Right lobe of liver (tissue), 6 donors: ENCODE measurements around the gene MAP1B. TPM values are rescaled to one million over a fixed set of nuclear protein-coding genes. Genes with fewer than 3 reads are reported as not detected.
A peak's percentile ranks its signal among the peaks of the same experiment; 100 is the strongest.

ENCODE experiments used
- ATAC-seq, 4 donors: fragments of 200-7000 bp; cut with Tn5 transposase; one replicate each; pipeline ENCODE4 v1.9.1; 2020; ENCODE audit warnings: mild to moderate bottlenecking in 4 of 4, moderate library complexity in 4 of 4
- DNase-seq, 3 donors: peaks; one replicate each; pipeline ENCODE4 v3.0.0-alpha.2; 2020
- H3K27ac ChIP-seq, 3 donors: fragments of 200-600 bp; one replicate each; pipeline ENCODE4 v1.8.0; 2022
- H3K27me3 ChIP-seq, 2 donors: fragments of 200-600 bp; one replicate each; pipeline ENCODE4 v1.8.0; 2022
- H3K36me3 ChIP-seq, 4 donors: fragments of 200-600 bp; sonication (generic) in 1 of 4; one replicate each; pipeline versions ENCODE4 v1.5.1 to v1.8.0; 2017 to 2022; ENCODE audit warnings: control low read depth in 1 of 4
- H3K4me1 ChIP-seq, 4 donors: fragments of 200-600 bp; sonication (generic) in 1 of 4; one replicate each; pipeline versions ENCODE4 v1.5.1 to v1.8.0; 2017 to 2022; ENCODE audit warnings: control low read depth in 1 of 4
- H3K4me3 ChIP-seq, 3 donors: fragments of 200-600 bp; one replicate each; pipeline ENCODE4 v1.8.0; 2022
- H3K9me3 ChIP-seq, 4 donors: fragments of 200-600 bp; sonication (generic) in 1 of 4; one replicate each; pipeline versions ENCODE4 v1.5.1 to v1.8.0; 2017 to 2022; ENCODE audit warnings: control low read depth in 1 of 4
- POLR2A ChIP-seq: fragments of 450-650 bp; IDR thresholded peaks from one replicate; pipeline ENCODE4 v1.6.1; 2017; ENCODE audit warnings: antibody characterized with exemption, mild to moderate bottlenecking
- WGBS: methylation state at CpG from one replicate; pipeline ENCODE4 v1.1.6; 2018; ENCODE audit warnings: low coverage, low lambda C conversion rate; ENCODE audit not compliant: insufficient coverage; ENCODE audit errors: missing lambda C conversion rate; 5-methylcytosine and 5-hydroxymethylcytosine counted together
- intact Hi-C, 2 donors: fragments of 100-400 bp; cut with DNase I; formaldehyde crosslinking; loops; one replicate each; pipeline versions ENCODE4 v1.11.2 to v1.14.1; 2022
- total RNA-seq, 6 experiments: library from RNA; depleted of rRNA in 2 of 6; stranded (reverse); fragments of >200 nt in 2 of 6; fragmentation: NEBNext Ultra II Directional in 3 of 6; extraction: Animal tissue kit (Norgen Biotek cat#: 25700) in 3 of 6; gene quantifications; one replicate each; pipeline versions ENCODE4 v1.1.0 to v1.2.4, GENCODE V29; 2016 to 2023
- TF ChIP-seq, protein P1 (sequence below), 4 donors: fragments of 200-600 bp in 3 of 4; fragments of 450-650 bp in 1 of 4; IDR thresholded peaks; one replicate each; pipeline versions ENCODE4 v1.5.1 to v1.8.0; 2016 to 2022; ENCODE audit warnings: antibody characterized with exemption in 4 of 4, mild to moderate bottlenecking in 2 of 4
- donor health status: DM: no; HTN: yes; CAD: no.
- donor health status: DM: no; HTN: no; CAD: no.
- donor health status: DM: no; HTN: no; CAD: no.
- donor health status: DM: no; HTN: yes; CAD: no.
- donor health status: DM: no; HTN: yes; CAD: no.

Gene MAP1B
- total RNA-seq, 6 experiments from 2014 or later: 2.4 to 14.0 (median 5.3) TPM

DNA sequence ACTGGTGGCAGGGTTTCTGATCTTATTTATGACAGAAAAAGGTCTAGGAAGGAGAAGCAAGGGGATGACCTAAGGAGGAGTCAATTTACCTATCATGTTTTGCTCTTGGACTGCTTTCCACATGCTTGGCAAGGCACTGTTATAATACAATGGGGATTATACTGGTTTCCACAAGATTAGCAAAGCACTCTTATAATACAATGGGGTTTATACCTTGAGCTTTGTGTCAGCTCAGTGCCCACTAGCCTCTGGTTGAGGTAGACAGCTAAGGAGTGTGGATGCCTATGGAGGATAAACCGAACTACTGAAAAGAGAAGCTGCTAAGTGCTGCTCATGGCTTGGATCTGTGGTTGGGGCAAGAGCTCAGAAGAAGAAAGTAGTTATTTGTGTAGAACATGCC lies 144.1 kb downstream of the MAP1B start:
- no peak for TF ChIP-seq POLR2A
- TF ChIP-seq, protein P1, sequence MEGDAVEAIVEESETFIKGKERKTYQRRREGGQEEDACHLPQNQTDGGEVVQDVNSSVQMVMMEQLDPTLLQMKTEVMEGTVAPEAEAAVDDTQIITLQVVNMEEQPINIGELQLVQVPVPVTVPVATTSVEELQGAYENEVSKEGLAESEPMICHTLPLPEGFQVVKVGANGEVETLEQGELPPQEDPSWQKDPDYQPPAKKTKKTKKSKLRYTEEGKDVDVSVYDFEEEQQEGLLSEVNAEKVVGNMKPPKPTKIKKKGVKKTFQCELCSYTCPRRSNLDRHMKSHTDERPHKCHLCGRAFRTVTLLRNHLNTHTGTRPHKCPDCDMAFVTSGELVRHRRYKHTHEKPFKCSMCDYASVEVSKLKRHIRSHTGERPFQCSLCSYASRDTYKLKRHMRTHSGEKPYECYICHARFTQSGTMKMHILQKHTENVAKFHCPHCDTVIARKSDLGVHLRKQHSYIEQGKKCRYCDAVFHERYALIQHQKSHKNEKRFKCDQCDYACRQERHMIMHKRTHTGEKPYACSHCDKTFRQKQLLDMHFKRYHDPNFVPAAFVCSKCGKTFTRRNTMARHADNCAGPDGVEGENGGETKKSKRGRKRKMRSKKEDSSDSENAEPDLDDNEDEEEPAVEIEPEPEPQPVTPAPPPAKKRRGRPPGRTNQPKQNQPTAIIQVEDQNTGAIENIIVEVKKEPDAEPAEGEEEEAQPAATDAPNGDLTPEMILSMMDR (IDR thresholded peaks at IDR 0.05): no peak
- Histone ChIP-seq H3K27me3 (no peaks in the 10 kb centered on the region), H3K4me3 (no peak overlapping the region), H3K27ac (no peak overlapping the region), H3K36me3 (no peaks in the 10 kb centered on the region), H3K4me1 (peaks cover 0 to 18% (median 2%) of the 10 kb centered on the region in 4 donors), H3K9me3 (no peaks in the 10 kb centered on the region)
- WGBS: 100% methylated on average over 1 of the region's 1 CpG
- ATAC-seq (no peak), DNase-seq (no peak)
- intact Hi-C loops: no loop called here

DNA sequence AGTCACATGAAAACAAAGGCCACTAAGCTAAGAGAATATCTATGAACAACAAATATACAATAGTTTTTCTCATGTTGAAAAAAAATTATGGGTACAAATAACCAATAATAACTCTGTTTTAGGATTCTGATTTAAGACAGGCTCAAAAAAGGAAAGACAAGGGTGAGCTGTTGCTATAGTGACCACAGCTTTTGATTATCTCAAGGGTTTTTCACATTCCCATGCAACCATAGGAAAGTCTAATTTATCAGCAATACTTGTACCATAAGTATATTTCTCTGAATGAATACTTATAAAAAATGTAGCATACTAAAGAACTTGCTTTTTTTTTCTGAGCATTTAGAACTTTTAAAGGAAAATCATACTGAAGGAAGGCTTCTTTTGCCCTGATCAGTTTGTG lies 144.7 kb downstream of the MAP1B start:
- ATAC-seq: no peak
- TF ChIP-seq POLR2A: no peak
- TF ChIP-seq, protein P1 (IDR thresholded peaks at IDR 0.05): no peak
- Histone ChIP-seq H3K27me3 (no peaks in the 10 kb centered on the region), H3K36me3 (no peaks in the 10 kb centered on the region), H3K9me3 (no peaks in the 10 kb centered on the region), H3K4me1 (peaks cover 0 to 14% (median 2%) of the 10 kb centered on the region in 4 donors), H3K4me3 (no peak overlapping the region), H3K27ac (no peak overlapping the region)
- no peak for DNase-seq
- intact Hi-C loops: no loop called here

DNA sequence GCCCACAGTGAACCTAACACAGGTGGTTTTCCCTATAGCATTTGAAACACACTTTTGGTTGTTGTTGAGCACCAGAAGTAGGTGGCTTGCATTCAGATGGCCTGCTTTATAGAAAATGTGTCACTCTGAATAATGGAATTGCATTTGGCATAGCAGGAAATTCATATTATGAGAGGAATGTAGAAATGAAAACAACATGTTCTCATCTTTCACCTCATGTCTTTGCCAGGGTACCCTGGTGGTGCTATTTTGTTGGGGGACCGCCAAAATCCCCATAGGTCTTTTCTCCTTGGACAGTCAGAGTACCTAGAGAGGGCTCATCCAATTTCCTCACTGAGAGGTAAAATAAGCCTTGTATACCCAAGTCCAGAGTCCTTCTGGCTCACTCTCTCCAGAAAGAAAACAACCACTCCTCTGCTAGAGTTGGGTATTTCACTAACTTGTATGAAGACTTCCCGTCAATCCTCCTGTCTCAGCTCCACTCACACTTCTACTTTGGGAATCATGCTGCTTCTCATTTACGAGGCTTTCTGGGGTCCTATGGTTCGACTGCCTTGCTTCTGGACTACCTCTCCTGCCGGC lies 145.4 kb downstream of the MAP1B start:
- H3K27me3 ChIP-seq: no peaks in the 10 kb centered on the region
- H3K36me3 ChIP-seq: no peaks in the 10 kb centered on the region
- no peaks in the 10 kb centered on the region for H3K9me3 ChIP-seq
- no peak for TF ChIP-seq POLR2A
- TF ChIP-seq, protein P1 (IDR thresholded peaks at IDR 0.05): no peak
- H3K4me3 ChIP-seq: no peak overlapping the region
- 81% methylated on average over 5 of the region's 5 CpGs for WGBS
- H3K27ac ChIP-seq: no peak overlapping the region
- H3K4me1 ChIP-seq: peaks cover 0 to 11% (median 2%) of the 10 kb centered on the region in 4 donors
- intact Hi-C loops: no loop called here
- ATAC-seq (peak; percentile 65 to 96 (median 80)), DNase-seq (no peak)

DNA sequence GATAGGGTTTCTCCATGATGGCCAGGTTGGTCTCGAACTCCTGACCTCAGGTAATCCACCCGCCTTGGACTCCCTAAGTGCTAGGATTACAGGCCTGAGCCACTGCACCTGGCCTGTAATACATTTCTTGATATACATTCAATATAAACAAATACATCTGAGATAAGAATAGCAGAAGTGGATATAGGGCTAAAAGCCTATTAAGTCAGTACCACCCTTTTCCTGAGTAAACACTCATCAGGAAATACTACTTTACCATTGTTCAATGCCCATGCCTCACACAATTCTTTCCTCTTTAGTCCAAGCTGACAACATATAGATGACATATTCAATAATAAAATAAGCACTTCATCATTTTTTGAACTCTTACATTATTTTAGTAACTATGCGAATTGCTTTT lies 148.0 kb downstream of the MAP1B start:
- DNase-seq: no peak
- Histone ChIP-seq H3K36me3 (no peaks in the 10 kb centered on the region), H3K4me1 (peaks cover 0 to 11% (median 0%) of the 10 kb centered on the region in 4 donors), H3K4me3 (no peak overlapping the region), H3K27me3 (no peaks in the 10 kb centered on the region), H3K9me3 (no peaks in the 10 kb centered on the region), H3K27ac (no peak overlapping the region)
- no peak for ATAC-seq
- TF ChIP-seq, protein P1 (IDR thresholded peaks at IDR 0.05): no peak
- no peak for TF ChIP-seq POLR2A
- intact Hi-C loops: no loop called here
- WGBS: 100% methylated on average over 3 of the region's 3 CpGs

DNA sequence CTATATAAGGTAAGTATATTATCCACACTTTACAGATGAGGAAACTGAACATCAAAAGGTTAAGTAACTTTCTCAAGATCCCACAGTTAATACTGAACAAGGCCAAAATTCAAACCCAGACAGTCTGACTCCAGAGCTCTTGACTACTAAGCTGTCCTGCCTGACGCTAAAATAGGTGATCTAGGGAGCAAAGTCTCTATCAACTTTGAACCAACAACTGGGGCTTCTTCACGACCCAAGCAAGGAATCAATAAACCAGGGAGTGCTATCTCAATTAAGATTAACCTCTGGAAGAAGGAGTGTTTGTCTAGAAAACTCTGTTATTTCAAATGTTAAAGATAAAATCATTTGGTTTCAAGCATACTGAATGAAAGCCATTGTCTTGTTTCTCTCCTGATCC lies 148.4 kb downstream of the MAP1B start:
- no peak for ATAC-seq
- intact Hi-C loops: no loop called here

More for the DNA sequence above, 148.4 kb downstream of the MAP1B start:
- DNase-seq: no peak
- Histone ChIP-seq H3K36me3 (no peaks in the 10 kb centered on the region), H3K4me3 (no peak overlapping the region), H3K27ac (no peak overlapping the region), H3K27me3 (no peaks in the 10 kb centered on the region), H3K9me3 (no peaks in the 10 kb centered on the region), H3K4me1 (peaks cover 0 to 11% (median 0%) of the 10 kb centered on the region in 4 donors)
- TF ChIP-seq, protein P1 (IDR thresholded peaks at IDR 0.05): no peak
- no peak for TF ChIP-seq POLR2A
- 40% methylated on average over 1 of the region's 2 CpGs for WGBS
